ENCODE measurements around the gene RAB38. TPM values are rescaled to one million over a fixed set of nuclear protein-coding genes. Genes with fewer than 3 reads are reported as not detected.

Gene RAB38
- total and polyA plus RNA-seq, 10 of the 15 experiments (the other 5 are each of a cell fraction or from before 2014, with no cell fraction given) = 8.4 to 30.5 (median 11.7) TPM

DNA sequence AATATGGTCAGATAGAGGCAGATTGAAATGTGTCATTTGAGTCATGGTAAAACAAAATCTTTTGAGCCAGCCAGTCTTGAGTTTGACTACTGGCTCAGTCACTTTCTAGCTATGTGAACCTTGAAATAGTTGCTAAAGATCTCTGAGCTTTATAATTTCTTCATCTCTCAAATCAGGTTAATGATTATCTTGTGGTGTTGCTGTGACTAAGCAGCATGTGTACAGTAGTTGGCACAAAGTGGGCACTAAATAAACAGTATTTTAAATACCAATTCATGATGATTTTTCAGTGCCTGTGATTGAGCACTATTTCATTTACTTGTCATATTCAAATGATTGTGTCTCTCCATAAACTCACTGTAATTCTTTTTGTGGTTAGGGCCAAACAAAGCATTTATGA, 70.8 kb downstream of the RAB38 start:
- Histone ChIP-seq H3K79me2 (ENCODE audit: control insufficient read depth, insufficient read depth, low read length) (no peaks in the 10 kb centered on the region), H4K20me1 (ENCODE audit: control insufficient read depth, insufficient read depth) (no peaks in the 10 kb centered on the region), H3K4me2 (ENCODE audit: control insufficient read depth, insufficient read depth) (no peak overlapping the region), H3K27me3 (replicated peaks in 1 of 2; ENCODE audit: control insufficient read depth in 2 of 2, insufficient read depth in 2 of 2, low read length in 1 of 2) (no peaks in the 10 kb centered on the region; a peak in 1 of 4 replicates), H3K27ac (ENCODE audit: control insufficient read depth, insufficient read depth) (no peak overlapping the region), H3K36me3 (ENCODE audit: control insufficient read depth in 2 of 2, insufficient read depth in 2 of 2, low read length in 1 of 2) (no peaks in the 10 kb centered on the region), H3K9me3 (replicated peaks; ENCODE audit: control insufficient read depth, insufficient read depth, low read length) (no peaks in the 10 kb centered on the region), H3K4me3 (no peak overlapping the region), H3K4me1 (ENCODE audit: control insufficient read depth, insufficient read depth, low read length) (peaks cover 3% of the 10 kb centered on the region), H3K9ac (ENCODE audit: control insufficient read depth, insufficient read depth, low read length) (no peak overlapping the region), H2AFZ (ENCODE audit: control insufficient read depth, low read depth, low read length) (no peak overlapping the region)
- in situ Hi-C loops (cut with MboI) (loop anchor here (5.0 kb wide), 1 partner anchor 438 kb away; no protein-coding TSS in a partner anchor), intact Hi-C loops (cut with micrococcal nuclease; ENCODE audit: unreplicated experiment) (loop anchor here (5.0 kb wide), 4 partner anchors 128 to 783 kb away; partner anchors contain the start of gene CTSC)
- peak; percentile 71 for ATAC-seq
- SMC1A ChIA-PET (ENCODE audit: uncharacterized antibody, unreplicated experiment) = interaction anchor here (0.6 to 4.3 kb wide), 22 partner anchors 9 to 439 kb away, joined by 3 to 25 read pairs (median 4); no protein-coding TSS in a partner anchor
- POLR2A ChIA-PET = interaction anchor here (0.8 kb wide), 1 partner anchor 8 kb away, joined by 4 read pairs; no protein-coding TSS in a partner anchor
- TF ChIP-seq SRF (IDR thresholded peaks at IDR 0.05; ENCODE audit: low read depth in 2 of 2, low read length in 2 of 2) = no peak
- TF ChIP-seq, protein P1, sequence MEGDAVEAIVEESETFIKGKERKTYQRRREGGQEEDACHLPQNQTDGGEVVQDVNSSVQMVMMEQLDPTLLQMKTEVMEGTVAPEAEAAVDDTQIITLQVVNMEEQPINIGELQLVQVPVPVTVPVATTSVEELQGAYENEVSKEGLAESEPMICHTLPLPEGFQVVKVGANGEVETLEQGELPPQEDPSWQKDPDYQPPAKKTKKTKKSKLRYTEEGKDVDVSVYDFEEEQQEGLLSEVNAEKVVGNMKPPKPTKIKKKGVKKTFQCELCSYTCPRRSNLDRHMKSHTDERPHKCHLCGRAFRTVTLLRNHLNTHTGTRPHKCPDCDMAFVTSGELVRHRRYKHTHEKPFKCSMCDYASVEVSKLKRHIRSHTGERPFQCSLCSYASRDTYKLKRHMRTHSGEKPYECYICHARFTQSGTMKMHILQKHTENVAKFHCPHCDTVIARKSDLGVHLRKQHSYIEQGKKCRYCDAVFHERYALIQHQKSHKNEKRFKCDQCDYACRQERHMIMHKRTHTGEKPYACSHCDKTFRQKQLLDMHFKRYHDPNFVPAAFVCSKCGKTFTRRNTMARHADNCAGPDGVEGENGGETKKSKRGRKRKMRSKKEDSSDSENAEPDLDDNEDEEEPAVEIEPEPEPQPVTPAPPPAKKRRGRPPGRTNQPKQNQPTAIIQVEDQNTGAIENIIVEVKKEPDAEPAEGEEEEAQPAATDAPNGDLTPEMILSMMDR (IDR thresholded peaks at IDR 0.05 in 2 of 3, conservative IDR thresholded peaks at IDR 0.05 in 1 of 3; ENCODE audit: control insufficient read depth in 2 of 3, extremely low read depth in 1 of 3, insufficient read depth in 1 of 3, low read depth in 3 of 3, low read length in 3 of 3) = no peak
- no peak for TF ChIP-seq BRCA1 (IDR thresholded peaks at IDR 0.05; ENCODE audit: low read depth, low read length)
- TF ChIP-seq BHLHE40 (IDR thresholded peaks at IDR 0.05; ENCODE audit: borderline replicate concordance in 1 of 2, low read depth in 2 of 2, low read length in 1 of 2) = no peak
- no peak for TF ChIP-seq TCF12 (IDR thresholded peaks at IDR 0.05; ENCODE audit: low read depth, low read length)
- TF ChIP-seq FOXM1 (IDR thresholded peaks at IDR 0.05; ENCODE audit: low read depth, low read length) = no peak
- TF ChIP-seq STAT3 (IDR thresholded peaks at IDR 0.05; ENCODE audit: low read depth, low read length) = no peak
- TF ChIP-seq, protein P2, sequence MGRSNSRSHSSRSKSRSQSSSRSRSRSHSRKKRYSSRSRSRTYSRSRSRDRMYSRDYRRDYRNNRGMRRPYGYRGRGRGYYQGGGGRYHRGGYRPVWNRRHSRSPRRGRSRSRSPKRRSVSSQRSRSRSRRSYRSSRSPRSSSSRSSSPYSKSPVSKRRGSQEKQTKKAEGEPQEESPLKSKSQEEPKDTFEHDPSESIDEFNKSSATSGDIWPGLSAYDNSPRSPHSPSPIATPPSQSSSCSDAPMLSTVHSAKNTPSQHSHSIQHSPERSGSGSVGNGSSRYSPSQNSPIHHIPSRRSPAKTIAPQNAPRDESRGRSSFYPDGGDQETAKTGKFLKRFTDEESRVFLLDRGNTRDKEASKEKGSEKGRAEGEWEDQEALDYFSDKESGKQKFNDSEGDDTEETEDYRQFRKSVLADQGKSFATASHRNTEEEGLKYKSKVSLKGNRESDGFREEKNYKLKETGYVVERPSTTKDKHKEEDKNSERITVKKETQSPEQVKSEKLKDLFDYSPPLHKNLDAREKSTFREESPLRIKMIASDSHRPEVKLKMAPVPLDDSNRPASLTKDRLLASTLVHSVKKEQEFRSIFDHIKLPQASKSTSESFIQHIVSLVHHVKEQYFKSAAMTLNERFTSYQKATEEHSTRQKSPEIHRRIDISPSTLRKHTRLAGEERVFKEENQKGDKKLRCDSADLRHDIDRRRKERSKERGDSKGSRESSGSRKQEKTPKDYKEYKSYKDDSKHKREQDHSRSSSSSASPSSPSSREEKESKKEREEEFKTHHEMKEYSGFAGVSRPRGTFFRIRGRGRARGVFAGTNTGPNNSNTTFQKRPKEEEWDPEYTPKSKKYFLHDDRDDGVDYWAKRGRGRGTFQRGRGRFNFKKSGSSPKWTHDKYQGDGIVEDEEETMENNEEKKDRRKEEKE (IDR thresholded peaks at IDR 0.05) = no peak
- no peak for TF ChIP-seq ESRRA (IDR thresholded peaks at IDR 0.05; ENCODE audit: low read length)
- no peak for TF ChIP-seq MYB (IDR thresholded peaks at IDR 0.05; ENCODE audit: borderline replicate concordance, low read depth, low read length)
- TF ChIP-seq LARP7 (IDR thresholded peaks at IDR 0.05) = no peak
- no peak for TF ChIP-seq SMC3 (IDR thresholded peaks at IDR 0.05; ENCODE audit: borderline replicate concordance, low read length)
- no peak for TF ChIP-seq CREM (IDR thresholded peaks at IDR 0.05; ENCODE audit: low read depth)
- no peak for TF ChIP-seq CBFB (IDR thresholded peaks at IDR 0.05; ENCODE audit: low read depth)
- TF ChIP-seq SMARCA5 (IDR thresholded peaks at IDR 0.05) = no peak
- TF ChIP-seq TARDBP (IDR thresholded peaks at IDR 0.05; ENCODE audit: borderline replicate concordance) = no peak
- TF ChIP-seq ZNF622 (IDR thresholded peaks at IDR 0.05) = no peak
- TF ChIP-seq, protein P3, sequence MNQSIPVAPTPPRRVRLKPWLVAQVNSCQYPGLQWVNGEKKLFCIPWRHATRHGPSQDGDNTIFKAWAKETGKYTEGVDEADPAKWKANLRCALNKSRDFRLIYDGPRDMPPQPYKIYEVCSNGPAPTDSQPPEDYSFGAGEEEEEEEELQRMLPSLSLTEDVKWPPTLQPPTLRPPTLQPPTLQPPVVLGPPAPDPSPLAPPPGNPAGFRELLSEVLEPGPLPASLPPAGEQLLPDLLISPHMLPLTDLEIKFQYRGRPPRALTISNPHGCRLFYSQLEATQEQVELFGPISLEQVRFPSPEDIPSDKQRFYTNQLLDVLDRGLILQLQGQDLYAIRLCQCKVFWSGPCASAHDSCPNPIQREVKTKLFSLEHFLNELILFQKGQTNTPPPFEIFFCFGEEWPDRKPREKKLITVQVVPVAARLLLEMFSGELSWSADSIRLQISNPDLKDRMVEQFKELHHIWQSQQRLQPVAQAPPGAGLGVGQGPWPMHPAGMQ (IDR thresholded peaks at IDR 0.05; ENCODE audit: borderline replicate concordance) = no peak
- CTCF ChIA-PET = interaction anchor here (0.6 to 4.2 kb wide), 25 partner anchors 9 to 782 kb away, joined by 3 to 21 read pairs (median 4); no protein-coding TSS in a partner anchor
- DNase-seq (ENCODE audit: low read depth, low spot score) = no peak
- RAD21 ChIA-PET (ENCODE audit: unreplicated experiment) = interaction anchor here (0.8 to 1.9 kb wide), 8 partner anchors 127 to 439 kb away, joined by 3 to 7 read pairs (median 3); no protein-coding TSS in a partner anchor
- FAIRE-seq = no peak
- BruUV-seq (replicated peaks) = no TSS peak
